ENCODE measurements around the gene STMND1.

STMND1 gene

DNA sequence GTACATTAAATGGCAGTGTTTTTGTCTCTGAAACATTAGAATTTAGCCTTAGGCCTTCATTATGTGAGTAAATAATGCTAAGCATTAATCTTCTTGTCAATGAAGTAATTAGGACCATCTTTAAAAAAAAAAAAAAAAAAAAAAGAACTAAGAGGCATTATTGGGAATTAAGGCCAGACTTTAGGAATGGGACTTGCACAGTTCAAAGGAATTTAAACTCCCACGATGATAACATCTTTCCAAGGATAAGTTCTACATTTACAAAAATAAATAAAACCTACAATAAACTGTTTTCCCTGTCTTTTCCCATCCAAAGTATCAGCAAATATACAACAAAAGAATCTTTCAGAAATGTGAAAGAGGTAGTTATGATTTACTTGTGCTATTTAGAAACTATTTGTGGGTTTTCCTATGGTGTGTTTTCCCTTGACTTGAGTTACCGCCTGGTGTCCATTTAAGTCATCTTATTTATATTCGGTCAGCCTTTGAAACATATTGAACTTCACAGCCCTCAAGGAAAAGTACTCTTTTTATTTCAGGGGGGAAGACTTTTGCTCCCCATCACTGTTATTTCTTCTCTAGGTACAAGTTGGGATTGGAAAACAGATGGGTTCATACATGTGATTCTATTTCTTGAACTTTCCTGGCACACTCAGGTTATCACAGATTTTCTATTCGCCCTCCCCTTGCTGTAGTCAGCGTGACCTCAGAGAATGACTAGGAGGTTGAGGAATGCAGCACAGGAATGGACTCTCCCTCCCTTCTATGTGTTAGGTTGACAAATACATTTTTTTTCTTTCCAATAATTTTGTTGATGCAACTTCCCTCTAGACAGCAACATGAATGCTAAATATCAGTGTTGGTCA, 13.6 kb downstream of the STMND1 start:
- H3K23ac ChIP-seq (ENCODE audit: low read length) = no peak overlapping the region
- H3K18ac ChIP-seq (ENCODE audit: low read length) = no peak overlapping the region
- WGBS (ENCODE audit: extremely low coverage, insufficient coverage, low lambda C conversion rate) = no CpG with 5 or more reads among the region's 5 CpGs
- H3K4me2 ChIP-seq (ENCODE audit: low read length) = no peak overlapping the region
- no peaks in the 10 kb centered on the region for H3K79me2 ChIP-seq (ENCODE audit: control insufficient read depth, insufficient read depth, low read length)
- H2BK120ac ChIP-seq (ENCODE audit: low read depth, low read length) = no peak overlapping the region
- H3K79me1 ChIP-seq (ENCODE audit: low read length) = no peaks in the 10 kb centered on the region
- DNase-seq = peak; percentile 65
- H2BK15ac ChIP-seq (replicated peaks; ENCODE audit: low read depth) = no peak overlapping the region
- no peak overlapping the region for H2BK5ac ChIP-seq (ENCODE audit: low read length)
- H4K5ac ChIP-seq (ENCODE audit: low read length) = no peak overlapping the region
- no peaks in the 10 kb centered on the region for H3K4me1 ChIP-seq (ENCODE audit: control insufficient read depth, low read depth, low read length)
- no peak overlapping the region for H3K56ac ChIP-seq (ENCODE audit: low read length)
- no peak overlapping the region for H3K4ac ChIP-seq (ENCODE audit: low read depth, low read length)
- no peak overlapping the region for H3K9ac ChIP-seq (ENCODE audit: low read length)
- no peaks in the 10 kb centered on the region for H3K36me3 ChIP-seq (ENCODE audit: control insufficient read depth, insufficient read depth, low read length)
- H3K27me3 ChIP-seq (ENCODE audit: insufficient read depth, low read length, poor library complexity) = no peaks in the 10 kb centered on the region
- no peak overlapping the region for H3K27ac ChIP-seq (ENCODE audit: low read depth, low read length)
- H2AK5ac ChIP-seq (ENCODE audit: low read length) = no peak overlapping the region
- no peak overlapping the region for H4K8ac ChIP-seq (ENCODE audit: low read depth, low read length)
- no peak overlapping the region for H3K4me3 ChIP-seq (ENCODE audit: low read length)

DNA sequence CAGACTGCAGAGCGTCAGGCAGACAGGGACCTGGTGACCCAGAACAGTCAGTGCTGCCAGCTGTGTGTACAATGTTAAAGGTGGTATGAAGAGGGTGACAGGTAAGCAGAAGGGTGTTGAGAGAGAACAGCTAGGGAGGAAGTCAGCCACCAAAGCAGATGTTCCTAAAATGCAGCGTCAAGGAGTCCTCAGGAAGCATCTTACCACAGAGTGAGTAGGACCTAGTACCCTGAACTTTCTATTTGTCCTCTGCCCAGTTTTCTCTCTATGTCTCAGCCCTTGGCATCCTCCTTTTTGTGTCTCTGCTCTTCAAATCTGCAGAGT, 14.2 kb downstream of the STMND1 start:
- H3K79me2 ChIP-seq (ENCODE audit: control insufficient read depth, insufficient read depth, low read length) = no peaks in the 10 kb centered on the region
- peak; percentile 13 for DNase-seq
- no peak overlapping the region for H2BK15ac ChIP-seq (replicated peaks; ENCODE audit: low read depth)
- no peak overlapping the region for H2BK120ac ChIP-seq (ENCODE audit: low read depth, low read length)
- H3K18ac ChIP-seq (ENCODE audit: low read length) = no peak overlapping the region
- no peak overlapping the region for H4K5ac ChIP-seq (ENCODE audit: low read length)
- no peak overlapping the region for H3K56ac ChIP-seq (ENCODE audit: low read length)
- no peak overlapping the region for H3K23ac ChIP-seq (ENCODE audit: low read length)
- no peaks in the 10 kb centered on the region for H3K27me3 ChIP-seq (ENCODE audit: insufficient read depth, low read length, poor library complexity)
- H3K4me3 ChIP-seq (ENCODE audit: low read length) = no peak overlapping the region
- no peaks in the 10 kb centered on the region for H3K36me3 ChIP-seq (ENCODE audit: control insufficient read depth, insufficient read depth, low read length)
- H2BK5ac ChIP-seq (ENCODE audit: low read length) = no peak overlapping the region
- H3K4me2 ChIP-seq (ENCODE audit: low read length) = no peak overlapping the region
- no CpG with 5 or more reads among the region's 2 CpGs for WGBS (ENCODE audit: extremely low coverage, insufficient coverage, low lambda C conversion rate)
- no peak overlapping the region for H3K27ac ChIP-seq (ENCODE audit: low read depth, low read length)
- H3K9ac ChIP-seq (ENCODE audit: low read length) = no peak overlapping the region
- no peaks in the 10 kb centered on the region for H3K4me1 ChIP-seq (ENCODE audit: control insufficient read depth, low read depth, low read length)
- no peak overlapping the region for H3K4ac ChIP-seq (ENCODE audit: low read depth, low read length)
- no peak overlapping the region for H2AK5ac ChIP-seq (ENCODE audit: low read length)
- no peak overlapping the region for H4K8ac ChIP-seq (ENCODE audit: low read depth, low read length)
- no peaks in the 10 kb centered on the region for H3K79me1 ChIP-seq (ENCODE audit: low read length)

DNA sequence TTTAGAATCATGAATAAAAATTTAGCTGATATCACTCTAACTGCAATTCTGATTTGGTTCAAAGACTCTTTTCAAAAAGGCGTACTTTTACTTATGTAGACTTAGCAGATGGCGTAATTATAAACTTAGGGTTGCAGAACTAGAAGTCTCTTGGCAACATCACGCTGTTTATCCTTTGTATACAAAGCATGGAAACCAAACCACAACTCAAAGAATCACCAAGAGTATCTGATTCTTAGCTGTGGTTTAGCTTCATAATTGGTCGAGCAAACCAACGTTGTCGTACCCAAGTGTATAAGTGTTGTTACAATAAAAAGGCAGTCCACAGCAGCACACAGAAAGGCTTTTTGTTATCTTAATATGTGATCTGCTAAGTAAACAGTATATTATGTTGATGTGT, 18.2 kb downstream of the STMND1 start:
- Histone ChIP-seq H2AK5ac (ENCODE audit: low read length) (no peak overlapping the region), H3K4me2 (ENCODE audit: low read length) (no peak overlapping the region), H2BK120ac (ENCODE audit: low read depth, low read length) (no peak overlapping the region), H3K27ac (ENCODE audit: low read depth, low read length) (no peak overlapping the region), H2BK5ac (ENCODE audit: low read length) (no peak overlapping the region), H3K18ac (ENCODE audit: low read length) (no peak overlapping the region), H2BK15ac (replicated peaks; ENCODE audit: low read depth) (no peak overlapping the region), H3K4me3 (ENCODE audit: low read length) (no peak overlapping the region), H3K4ac (ENCODE audit: low read depth, low read length) (no peak overlapping the region), H3K4me1 (ENCODE audit: control insufficient read depth, low read depth, low read length) (no peaks in the 10 kb centered on the region), H3K36me3 (ENCODE audit: control insufficient read depth, insufficient read depth, low read length) (no peaks in the 10 kb centered on the region), H3K9ac (ENCODE audit: low read length) (no peak overlapping the region), H4K5ac (ENCODE audit: low read length) (no peak overlapping the region), H3K79me2 (ENCODE audit: control insufficient read depth, insufficient read depth, low read length) (no peaks in the 10 kb centered on the region), H4K8ac (ENCODE audit: low read depth, low read length) (no peak overlapping the region), H3K56ac (ENCODE audit: low read length) (no peak overlapping the region), H3K79me1 (ENCODE audit: low read length) (no peaks in the 10 kb centered on the region), H3K23ac (ENCODE audit: low read length) (no peak overlapping the region), H3K27me3 (ENCODE audit: insufficient read depth, low read length, poor library complexity) (no peaks in the 10 kb centered on the region)
- no CpG with 5 or more reads among the region's 6 CpGs for WGBS (ENCODE audit: extremely low coverage, insufficient coverage, low lambda C conversion rate)
- DNase-seq = no peak

DNA sequence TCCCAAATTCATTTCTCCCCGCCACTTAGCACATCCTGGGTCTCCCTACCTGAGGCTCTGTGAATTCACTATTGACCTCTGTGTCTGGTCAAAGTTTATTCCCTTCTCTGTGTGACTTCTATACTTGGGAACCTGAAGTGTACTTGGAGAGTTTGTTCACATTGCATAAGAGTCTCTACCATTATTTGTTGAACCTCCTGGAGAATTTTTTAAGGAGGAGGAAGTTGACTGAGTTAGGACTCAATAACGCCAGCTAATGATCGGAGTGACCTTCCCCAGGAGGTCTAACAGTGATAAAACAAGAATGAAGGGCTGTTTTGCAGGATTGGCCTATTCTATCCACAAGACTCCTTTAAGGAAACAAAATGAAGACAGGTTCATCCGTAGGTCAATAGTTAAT, 23.6 kb downstream of the STMND1 start:
- H3K79me1 ChIP-seq (ENCODE audit: low read length) = no peaks in the 10 kb centered on the region
- H3K4me1 ChIP-seq (ENCODE audit: control insufficient read depth, low read depth, low read length) = no peaks in the 10 kb centered on the region
- no CpG with 5 or more reads among the region's 4 CpGs for WGBS (ENCODE audit: extremely low coverage, insufficient coverage, low lambda C conversion rate)
- H4K8ac ChIP-seq (ENCODE audit: low read depth, low read length) = no peak overlapping the region
- no peak overlapping the region for H3K4me3 ChIP-seq (ENCODE audit: low read length)
- H3K9ac ChIP-seq (ENCODE audit: low read length) = no peak overlapping the region
- no peak overlapping the region for H2BK5ac ChIP-seq (ENCODE audit: low read length)
- H4K5ac ChIP-seq (ENCODE audit: low read length) = no peak overlapping the region
- H3K27ac ChIP-seq (ENCODE audit: low read depth, low read length) = no peak overlapping the region
- no peak overlapping the region for H3K23ac ChIP-seq (ENCODE audit: low read length)
- H2AK5ac ChIP-seq (ENCODE audit: low read length) = no peak overlapping the region
- no peaks in the 10 kb centered on the region for H3K27me3 ChIP-seq (ENCODE audit: insufficient read depth, low read length, poor library complexity)
- H3K4ac ChIP-seq (ENCODE audit: low read depth, low read length) = no peak overlapping the region
- peak; percentile 6 for DNase-seq
- H3K36me3 ChIP-seq (ENCODE audit: control insufficient read depth, insufficient read depth, low read length) = no peaks in the 10 kb centered on the region
- no peak overlapping the region for H3K4me2 ChIP-seq (ENCODE audit: low read length)
- H3K79me2 ChIP-seq (ENCODE audit: control insufficient read depth, insufficient read depth, low read length) = no peaks in the 10 kb centered on the region
- H3K56ac ChIP-seq (ENCODE audit: low read length) = no peak overlapping the region
- H3K18ac ChIP-seq (ENCODE audit: low read length) = no peak overlapping the region
- no peak overlapping the region for H2BK120ac ChIP-seq (ENCODE audit: low read depth, low read length)
- no peak overlapping the region for H2BK15ac ChIP-seq (replicated peaks; ENCODE audit: low read depth)

DNA sequence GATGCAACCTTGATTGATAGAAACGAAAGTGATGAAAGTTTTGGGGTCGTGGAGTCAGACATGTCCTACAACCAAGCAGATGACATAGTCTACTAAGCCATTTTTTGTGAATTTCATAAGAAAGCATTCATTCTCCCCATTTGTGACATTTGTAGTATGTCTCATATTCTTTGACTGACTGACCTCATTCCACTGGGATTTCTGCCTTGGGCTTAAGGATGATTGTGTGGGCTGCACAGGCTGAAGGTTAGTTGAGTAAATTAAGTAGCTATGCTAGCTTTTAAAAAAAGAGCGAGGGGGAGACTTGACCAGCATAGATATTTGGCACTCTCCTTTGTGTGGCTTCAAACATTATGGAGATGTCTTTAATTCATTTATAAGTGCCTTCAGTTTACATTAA, 28.9 kb downstream of the STMND1 start:
- no peak overlapping the region for H4K5ac ChIP-seq (ENCODE audit: low read length)
- no peaks in the 10 kb centered on the region for H3K4me1 ChIP-seq (ENCODE audit: control insufficient read depth, low read depth, low read length)
- no peak overlapping the region for H2BK15ac ChIP-seq (replicated peaks; ENCODE audit: low read depth)
- no peak overlapping the region for H2BK120ac ChIP-seq (ENCODE audit: low read depth, low read length)
- no peaks in the 10 kb centered on the region for H3K36me3 ChIP-seq (ENCODE audit: control insufficient read depth, insufficient read depth, low read length)
- H3K18ac ChIP-seq (ENCODE audit: low read length) = no peak overlapping the region
- no CpG with 5 or more reads among the region's 3 CpGs for WGBS (ENCODE audit: extremely low coverage, insufficient coverage, low lambda C conversion rate)
- no peak overlapping the region for H2BK5ac ChIP-seq (ENCODE audit: low read length)
- no peak for DNase-seq
- no peak overlapping the region for H3K56ac ChIP-seq (ENCODE audit: low read length)
- no peak overlapping the region for H4K8ac ChIP-seq (ENCODE audit: low read depth, low read length)
- H3K79me2 ChIP-seq (ENCODE audit: control insufficient read depth, insufficient read depth, low read length) = no peaks in the 10 kb centered on the region
- H3K27ac ChIP-seq (ENCODE audit: low read depth, low read length) = no peak overlapping the region
- no peak overlapping the region for H3K23ac ChIP-seq (ENCODE audit: low read length)
- H3K79me1 ChIP-seq (ENCODE audit: low read length) = no peaks in the 10 kb centered on the region
- H3K4me3 ChIP-seq (ENCODE audit: low read length) = no peak overlapping the region
- no peak overlapping the region for H3K9ac ChIP-seq (ENCODE audit: low read length)
- H2AK5ac ChIP-seq (ENCODE audit: low read length) = no peak overlapping the region
- no peak overlapping the region for H3K4ac ChIP-seq (ENCODE audit: low read depth, low read length)
- no peak overlapping the region for H3K4me2 ChIP-seq (ENCODE audit: low read length)
- H3K27me3 ChIP-seq (ENCODE audit: insufficient read depth, low read length, poor library complexity) = no peaks in the 10 kb centered on the region

DNA sequence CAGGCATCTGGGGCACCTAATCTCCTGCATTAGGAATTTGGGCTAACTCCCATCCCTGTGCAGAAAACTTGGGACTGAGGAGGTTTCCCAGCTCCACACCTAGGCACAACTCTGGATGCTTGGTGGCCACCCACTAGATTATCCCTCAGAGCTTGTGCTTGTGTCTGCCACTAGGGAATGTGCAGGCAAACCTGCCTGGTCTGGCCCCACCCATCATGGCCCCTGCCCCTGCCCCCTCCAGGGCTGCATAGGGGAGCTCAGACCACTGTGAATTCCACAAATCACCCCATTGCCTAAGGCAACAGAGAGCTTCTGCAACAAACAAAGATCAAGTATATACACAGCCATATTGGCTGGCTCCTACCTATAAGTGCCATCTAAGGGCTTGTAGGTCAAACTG, 31.1 kb downstream of the STMND1 start:
- Histone ChIP-seq H3K79me2 (ENCODE audit: control insufficient read depth, insufficient read depth, low read length) (no peaks in the 10 kb centered on the region), H3K36me3 (ENCODE audit: control insufficient read depth, insufficient read depth, low read length) (no peaks in the 10 kb centered on the region), H2BK120ac (ENCODE audit: low read depth, low read length) (no peak overlapping the region), H3K79me1 (ENCODE audit: low read length) (no peaks in the 10 kb centered on the region), H2BK15ac (replicated peaks; ENCODE audit: low read depth) (no peak overlapping the region), H3K56ac (ENCODE audit: low read length) (no peak overlapping the region), H3K27ac (ENCODE audit: low read depth, low read length) (no peak overlapping the region), H3K4me2 (ENCODE audit: low read length) (no peak overlapping the region), H4K8ac (ENCODE audit: low read depth, low read length) (no peak overlapping the region), H3K18ac (ENCODE audit: low read length) (no peak overlapping the region), H2AK5ac (ENCODE audit: low read length) (no peak overlapping the region), H4K5ac (ENCODE audit: low read length) (no peak overlapping the region), H3K4me1 (ENCODE audit: control insufficient read depth, low read depth, low read length) (no peaks in the 10 kb centered on the region), H3K4ac (ENCODE audit: low read depth, low read length) (no peak overlapping the region), H3K23ac (ENCODE audit: low read length) (no peak overlapping the region), H3K9ac (ENCODE audit: low read length) (no peak overlapping the region), H2BK5ac (ENCODE audit: low read length) (no peak overlapping the region), H3K27me3 (ENCODE audit: insufficient read depth, low read length, poor library complexity) (no peaks in the 10 kb centered on the region), H3K4me3 (ENCODE audit: low read length) (no peak overlapping the region)
- DNase-seq = peak; percentile 7

Data from mesendoderm (in vitro differentiated cells).